Keratinocyte (primary cell): Measurements from ENCODE around the gene SLC36A2. TPM values are rescaled to one million over a fixed set of nuclear protein-coding genes. Genes with fewer than 3 reads are reported as not detected.

Source experiments
- DNase-seq: peaks from one replicate; pipeline ENCODE4 v3.0.0-alpha.2; 2011; ENCODE audit warnings: low read depth, missing footprints, low spot score
- FAIRE-seq: peaks from 2 replicates; lab custom pipeline; 2011; peaks lifted over from hg19 to GRCh38; lab: Jason Lieb, UNC
- H2AFZ ChIP-seq: 2 replicates; pipeline ENCODE4 v1.6.0; 2012; ENCODE audit warnings: low read length, control low read depth, inconsistent platforms; ENCODE audit not compliant: control insufficient read depth
- H3K27ac ChIP-seq: 2 replicates; pipeline ENCODE4 v1.5.1; 2011; ENCODE audit warnings: low read length; ENCODE audit not compliant: control insufficient read depth, insufficient read depth
- H3K27me3 ChIP-seq: 3 replicates; pipeline ENCODE4 v1.6.0; 2011; ENCODE audit warnings: low read length; ENCODE audit not compliant: control insufficient read depth, insufficient read depth; ENCODE audit errors: extremely low read depth
- H3K36me3 ChIP-seq, 2 experiments: 2 replicates in 1 of 2; 3 replicates in 1 of 2; pipeline ENCODE4 v1.5.1; 2011; ENCODE audit warnings: low read length in 2 of 2, mild to moderate bottlenecking in 1 of 2; ENCODE audit not compliant: control insufficient read depth in 2 of 2, insufficient read depth in 2 of 2; ENCODE audit errors: extremely low read depth in 1 of 2
- H3K4me1 ChIP-seq: 3 replicates; pipeline ENCODE4 v1.5.1; 2011; ENCODE audit warnings: low read length; ENCODE audit not compliant: control insufficient read depth, insufficient read depth; ENCODE audit errors: extremely low read depth
- H3K4me2 ChIP-seq: 3 replicates; pipeline ENCODE4 v1.6.0; 2011; ENCODE audit warnings: low read depth, low read length; ENCODE audit not compliant: control insufficient read depth, insufficient read depth; ENCODE audit errors: extremely low read depth
- H3K4me3 ChIP-seq, 3 experiments: fragments of 200-600 bp in 1 of 3; sonication (generic) in 1 of 3; 2 replicates in 2 of 3; 3 replicates in 1 of 3; pipeline ENCODE4 v1.5.1; 2011 to 2016; ENCODE audit warnings: low read length in 3 of 3, mild to moderate bottlenecking in 3 of 3, control low read depth in 2 of 3, inconsistent platforms in 1 of 3, low read depth in 1 of 3, mixed read lengths in 1 of 3, mixed run types in 1 of 3, moderate library complexity in 1 of 3; ENCODE audit not compliant: control insufficient read depth in 2 of 3, insufficient read depth in 2 of 3; ENCODE audit errors: extremely low read depth in 1 of 3
- H3K79me2 ChIP-seq: 2 replicates; pipeline ENCODE4 v1.6.0; 2012; ENCODE audit warnings: low read length; ENCODE audit not compliant: control insufficient read depth, insufficient read depth
- H3K9ac ChIP-seq: 3 replicates; pipeline ENCODE4 v1.6.0; 2011; ENCODE audit warnings: low read length; ENCODE audit not compliant: control insufficient read depth, insufficient read depth; ENCODE audit errors: extremely low read depth
- H3K9me1 ChIP-seq: 3 replicates; pipeline ENCODE4 v1.6.0; 2011; ENCODE audit warnings: low read length; ENCODE audit not compliant: control insufficient read depth, insufficient read depth; ENCODE audit errors: extremely low read depth
- H3K9me3 ChIP-seq: 2 replicates; pipeline ENCODE4 v1.5.1; 2012; ENCODE audit warnings: low read depth, low read length; ENCODE audit not compliant: control insufficient read depth
- H4K20me1 ChIP-seq: 3 replicates; pipeline ENCODE4 v1.6.0; 2011; ENCODE audit warnings: low read length; ENCODE audit not compliant: control insufficient read depth, insufficient read depth; ENCODE audit errors: extremely low read depth
- EZH2 ChIP-seq: IDR thresholded peaks from one replicate; pipeline ENCODE4 v1.6.1; 2012; ENCODE audit warnings: inconsistent platforms, mild to moderate bottlenecking, low read length, moderate library complexity
- dilution Hi-C: fragments of 300-500 bp; cut with MboI; formaldehyde crosslinking; loops from one replicate; pipeline ENCODE4 v1.7.0; 2020; ENCODE audit warnings: low sequenced_read_pairs; ENCODE audit not compliant: extremely low pct_ligation_motif_present
- polyA plus RNA-seq, 5 experiments: library from polyadenylated mRNA; depleted of rRNA in 3 of 5; stranded (reverse) in 3 of 5; stranded (forward) in 1 of 5; unstranded in 1 of 5; fragments of >200 nt; gene quantifications; 1 replicate in 1 of 5; 2 replicates in 3 of 5; 3 replicates in 1 of 5; pipeline versions ENCODE4 v1.2.1 to v1.2.3, GENCODE V29; 2011 to 2012; ENCODE audit warnings: missing spikeins in 2 of 5, low read depth in 1 of 5, low replicate concordance in 1 of 5
- TF ChIP-seq, protein P1 (sequence below), 3 experiments: IDR thresholded peaks in 1 of 3; conservative IDR thresholded peaks in 1 of 3; optimal IDR thresholded peaks in 1 of 3; 2 replicates in 2 of 3; 3 replicates in 1 of 3; pipeline versions ENCODE3 to v1.5.1; 2011; ENCODE audit warnings: low read length in 3 of 3, mild to moderate bottlenecking in 3 of 3, moderate library complexity in 2 of 3, control low read depth in 1 of 3, inconsistent platforms in 1 of 3; ENCODE audit not compliant: insufficient read depth in 2 of 3; ENCODE audit errors: extremely low read depth in 1 of 3

The SLC36A2 gene
- polyA plus RNA-seq, 1 donor (not counting 4 experiments of a cell fraction or from before 2014, with no cell fraction given), result not detected

DNA sequence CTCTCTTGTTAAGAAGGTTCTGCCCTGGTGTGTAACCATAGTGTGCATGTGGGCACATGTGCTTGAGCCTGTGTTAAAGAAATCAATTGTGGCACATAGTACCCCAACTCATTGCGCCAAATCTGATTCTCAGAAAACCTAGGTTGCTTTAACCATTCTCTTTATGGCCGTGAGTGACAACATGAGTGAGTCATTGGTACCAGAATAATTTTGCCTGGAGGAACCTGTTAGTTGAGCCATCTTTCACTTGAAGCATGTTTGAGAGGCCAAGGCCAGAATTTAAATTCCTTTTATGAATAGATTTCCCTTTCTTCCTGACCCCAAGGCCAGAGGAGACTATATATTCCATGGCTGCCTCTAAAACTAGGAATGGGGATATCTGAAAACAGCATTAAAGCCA is 35.2 kb upstream of the SLC36A2 start:
- H4K20me1 ChIP-seq, result no peaks in the 10 kb centered on the region
- dilution Hi-C loops, result no loop called here
- H3K4me1 ChIP-seq, result peaks cover 7% of the 10 kb centered on the region
- no peaks in the 10 kb centered on the region for H3K36me3 ChIP-seq
- no peak overlapping the region for H3K4me2 ChIP-seq
- FAIRE-seq, result no peak
- H3K4me3 ChIP-seq, result no peak overlapping the region
- no peak overlapping the region for H3K27ac ChIP-seq
- no peak for DNase-seq
- no peak overlapping the region for H2AFZ ChIP-seq
- no peak for TF ChIP-seq EZH2
- TF ChIP-seq, protein P1, sequence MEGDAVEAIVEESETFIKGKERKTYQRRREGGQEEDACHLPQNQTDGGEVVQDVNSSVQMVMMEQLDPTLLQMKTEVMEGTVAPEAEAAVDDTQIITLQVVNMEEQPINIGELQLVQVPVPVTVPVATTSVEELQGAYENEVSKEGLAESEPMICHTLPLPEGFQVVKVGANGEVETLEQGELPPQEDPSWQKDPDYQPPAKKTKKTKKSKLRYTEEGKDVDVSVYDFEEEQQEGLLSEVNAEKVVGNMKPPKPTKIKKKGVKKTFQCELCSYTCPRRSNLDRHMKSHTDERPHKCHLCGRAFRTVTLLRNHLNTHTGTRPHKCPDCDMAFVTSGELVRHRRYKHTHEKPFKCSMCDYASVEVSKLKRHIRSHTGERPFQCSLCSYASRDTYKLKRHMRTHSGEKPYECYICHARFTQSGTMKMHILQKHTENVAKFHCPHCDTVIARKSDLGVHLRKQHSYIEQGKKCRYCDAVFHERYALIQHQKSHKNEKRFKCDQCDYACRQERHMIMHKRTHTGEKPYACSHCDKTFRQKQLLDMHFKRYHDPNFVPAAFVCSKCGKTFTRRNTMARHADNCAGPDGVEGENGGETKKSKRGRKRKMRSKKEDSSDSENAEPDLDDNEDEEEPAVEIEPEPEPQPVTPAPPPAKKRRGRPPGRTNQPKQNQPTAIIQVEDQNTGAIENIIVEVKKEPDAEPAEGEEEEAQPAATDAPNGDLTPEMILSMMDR (optimal IDR thresholded peaks at IDR 0.05 in 1 of 3, IDR thresholded peaks at IDR 0.05 in 1 of 3, conservative IDR thresholded peaks at IDR 0.05 in 1 of 3; ENCODE audit: extremely low read depth in 1 of 3, insufficient read depth in 2 of 3, low read length in 3 of 3), result no peak
- no peak overlapping the region for H3K9ac ChIP-seq
- no peaks in the 10 kb centered on the region for H3K79me2 ChIP-seq
- no peaks in the 10 kb centered on the region for H3K9me1 ChIP-seq
- H3K27me3 ChIP-seq, result no peaks in the 10 kb centered on the region
- no peaks in the 10 kb centered on the region for H3K9me3 ChIP-seq

DNA sequence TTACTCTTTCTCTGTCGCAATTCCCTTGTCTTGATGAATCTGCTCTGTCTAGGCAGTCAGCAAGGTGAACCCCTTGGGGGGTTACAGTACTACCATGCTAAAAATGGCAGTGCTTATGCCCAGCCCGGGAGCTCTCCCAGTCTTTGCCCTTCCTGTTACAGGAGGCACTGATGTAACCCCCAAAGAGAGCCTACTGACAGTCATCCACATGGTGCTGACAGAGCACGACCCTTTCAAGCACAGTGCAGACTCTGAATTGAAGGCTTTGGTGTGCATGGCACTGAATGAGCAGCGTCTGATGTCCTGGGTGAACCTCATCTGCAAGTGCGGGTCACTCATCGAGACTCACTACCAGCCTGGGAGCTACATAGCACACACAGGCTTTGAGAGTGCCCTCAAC is 34.5 kb upstream of the SLC36A2 start:
- no peak overlapping the region for H3K4me3 ChIP-seq
- H3K9me3 ChIP-seq, result no peaks in the 10 kb centered on the region
- H2AFZ ChIP-seq, result no peak overlapping the region
- no peaks in the 10 kb centered on the region for H3K9me1 ChIP-seq
- H3K27me3 ChIP-seq, result no peaks in the 10 kb centered on the region
- FAIRE-seq (no peak), DNase-seq (no peak)
- TF ChIP-seq EZH2, result no peak
- TF ChIP-seq, protein P1 (optimal IDR thresholded peaks at IDR 0.05 in 1 of 3, IDR thresholded peaks at IDR 0.05 in 1 of 3, conservative IDR thresholded peaks at IDR 0.05 in 1 of 3; ENCODE audit: extremely low read depth in 1 of 3, insufficient read depth in 2 of 3, low read length in 3 of 3), result no peak
- H3K36me3 ChIP-seq, result no peaks in the 10 kb centered on the region
- H3K27ac ChIP-seq, result no peak overlapping the region
- dilution Hi-C loops, result no loop called here
- peaks cover 7% of the 10 kb centered on the region for H3K4me1 ChIP-seq
- H4K20me1 ChIP-seq, result no peaks in the 10 kb centered on the region
- no peak overlapping the region for H3K9ac ChIP-seq
- no peak overlapping the region for H3K4me2 ChIP-seq
- no peaks in the 10 kb centered on the region for H3K79me2 ChIP-seq
